ENCODE measurements around the gene PCDHB6. TPM values are rescaled to one million over a fixed set of nuclear protein-coding genes. Genes with fewer than 3 reads are reported as not detected.

The PCDHB6 gene
- total RNA-seq, 1 experiment from 2014 or later, result not detected

DNA sequence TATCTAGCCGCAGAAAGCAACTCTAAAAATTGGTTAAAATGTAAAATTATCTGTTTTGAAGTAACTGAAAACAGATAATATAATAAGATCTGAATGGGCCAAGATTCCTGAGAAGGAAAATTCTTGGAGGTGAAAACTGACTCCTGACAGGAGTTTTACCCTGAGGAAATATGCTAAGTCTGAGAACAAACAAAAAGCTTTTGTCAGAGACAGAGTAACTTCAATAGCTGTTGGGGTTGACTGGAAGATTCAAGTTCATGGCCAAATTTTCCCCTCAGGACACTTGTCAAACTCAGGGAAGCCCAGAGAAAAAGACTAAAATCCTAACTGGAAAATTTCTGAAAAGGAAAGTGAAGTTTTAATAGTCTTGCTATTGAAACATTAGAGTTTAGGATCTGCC, 22.6 kb upstream of the PCDHB6 start:
- Histone ChIP-seq H2AK5ac (ENCODE audit: insufficient read length, low read length) (no peak overlapping the region), H2AFZ (ENCODE audit: low read length) (no peak overlapping the region), H3K4ac (ENCODE audit: low read depth, low read length) (no peak overlapping the region), H3K23me2 (ENCODE audit: insufficient read length, low read depth, low read length, poor library complexity, severe bottlenecking) (no peaks in the 10 kb centered on the region), H4K5ac (ENCODE audit: insufficient read length, low read depth, low read length) (no peak overlapping the region), H2BK15ac (ENCODE audit: low read depth, low read length) (no peak overlapping the region), H3K79me1 (ENCODE audit: insufficient read depth, low read depth, low read length, poor library complexity, severe bottlenecking) (no peaks in the 10 kb centered on the region), H4K8ac (replicated peaks; ENCODE audit: insufficient read length, low read depth, low read length) (no peak overlapping the region), H3K9me3 (ENCODE audit: control insufficient read depth, low read depth, low read length) (no peaks in the 10 kb centered on the region), H3K9ac (ENCODE audit: extremely low read depth, insufficient read length, low read length) (no peak overlapping the region), H2BK120ac (ENCODE audit: low read depth, low read length, poor library complexity, severe bottlenecking) (no peak overlapping the region), H4K20me1 (ENCODE audit: control insufficient read depth, insufficient read depth, insufficient read length) (no peaks in the 10 kb centered on the region), H4K91ac (ENCODE audit: insufficient read length, low read depth, low read length) (no peak overlapping the region), H3K79me2 (ENCODE audit: insufficient read depth, low read length) (no peaks in the 10 kb centered on the region), H3K4me1 (ENCODE audit: insufficient read depth, low read length) (no peaks in the 10 kb centered on the region), H3K4me2 (ENCODE audit: insufficient read depth, insufficient read length, low read length) (no peak overlapping the region), H2BK12ac (ENCODE audit: insufficient read length, low read depth, low read length) (no peak overlapping the region), H3T11ph (ENCODE audit: low read length) (no peak overlapping the region), H3K14ac (ENCODE audit: insufficient read depth, low read length) (no peak overlapping the region), H3K27ac (ENCODE audit: insufficient read length, low read depth, low read length) (no peak overlapping the region), H3K56ac (ENCODE audit: insufficient read length, low read depth, low read length) (no peak overlapping the region), H3K18ac (ENCODE audit: insufficient read length, low read depth, low read length) (no peak overlapping the region), H3K23ac (ENCODE audit: insufficient read length, low read depth, low read length) (no peak overlapping the region), H2BK5ac (ENCODE audit: insufficient read length, low read length) (no peak overlapping the region), H3K27me3 (ENCODE audit: insufficient read depth, low read length) (no peaks in the 10 kb centered on the region), H2BK20ac (ENCODE audit: low read depth, low read length, poor library complexity, severe bottlenecking) (no peak overlapping the region)
- Mint-ChIP-seq H3K9me3 (peaks cover 15 to 17% of the 10 kb centered on the region in 2 experiments), H3K4me3 (no peak overlapping the region), H3K27me3 (ENCODE audit: low read depth) (no peaks in the 10 kb centered on the region), H3K36me3 (ENCODE audit: insufficient read depth in 1 of 3, low read depth in 3 of 3) (peaks cover 8 to 15% (median 12%) of the 10 kb centered on the region in 3 experiments), H3K4me1 (peaks cover 9 to 10% of the 10 kb centered on the region in 2 experiments), H3K27ac (no peak overlapping the region)
- TF ChIP-seq, protein P1, sequence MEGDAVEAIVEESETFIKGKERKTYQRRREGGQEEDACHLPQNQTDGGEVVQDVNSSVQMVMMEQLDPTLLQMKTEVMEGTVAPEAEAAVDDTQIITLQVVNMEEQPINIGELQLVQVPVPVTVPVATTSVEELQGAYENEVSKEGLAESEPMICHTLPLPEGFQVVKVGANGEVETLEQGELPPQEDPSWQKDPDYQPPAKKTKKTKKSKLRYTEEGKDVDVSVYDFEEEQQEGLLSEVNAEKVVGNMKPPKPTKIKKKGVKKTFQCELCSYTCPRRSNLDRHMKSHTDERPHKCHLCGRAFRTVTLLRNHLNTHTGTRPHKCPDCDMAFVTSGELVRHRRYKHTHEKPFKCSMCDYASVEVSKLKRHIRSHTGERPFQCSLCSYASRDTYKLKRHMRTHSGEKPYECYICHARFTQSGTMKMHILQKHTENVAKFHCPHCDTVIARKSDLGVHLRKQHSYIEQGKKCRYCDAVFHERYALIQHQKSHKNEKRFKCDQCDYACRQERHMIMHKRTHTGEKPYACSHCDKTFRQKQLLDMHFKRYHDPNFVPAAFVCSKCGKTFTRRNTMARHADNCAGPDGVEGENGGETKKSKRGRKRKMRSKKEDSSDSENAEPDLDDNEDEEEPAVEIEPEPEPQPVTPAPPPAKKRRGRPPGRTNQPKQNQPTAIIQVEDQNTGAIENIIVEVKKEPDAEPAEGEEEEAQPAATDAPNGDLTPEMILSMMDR (conservative IDR thresholded peaks at IDR 0.05), result no peak
- no CpG with 5 or more reads among the region's 1 CpG for WGBS (ENCODE audit: extremely low coverage, insufficient read length, low lambda C conversion rate)
- no peak for DNase-seq

All from H9 (cell line).